GM12874 (cell line): ENCODE results near the gene PPM1F.

Source experiments
- CTCF ChIP-seq: IDR thresholded peaks from 2 replicates; pipeline ENCODE4 v1.5.1; 2011; ENCODE audit warnings: low read depth, mild to moderate bottlenecking, control low read depth, low read length, moderate library complexity; ENCODE audit not compliant: insufficient read depth

PPM1F gene

DNA sequence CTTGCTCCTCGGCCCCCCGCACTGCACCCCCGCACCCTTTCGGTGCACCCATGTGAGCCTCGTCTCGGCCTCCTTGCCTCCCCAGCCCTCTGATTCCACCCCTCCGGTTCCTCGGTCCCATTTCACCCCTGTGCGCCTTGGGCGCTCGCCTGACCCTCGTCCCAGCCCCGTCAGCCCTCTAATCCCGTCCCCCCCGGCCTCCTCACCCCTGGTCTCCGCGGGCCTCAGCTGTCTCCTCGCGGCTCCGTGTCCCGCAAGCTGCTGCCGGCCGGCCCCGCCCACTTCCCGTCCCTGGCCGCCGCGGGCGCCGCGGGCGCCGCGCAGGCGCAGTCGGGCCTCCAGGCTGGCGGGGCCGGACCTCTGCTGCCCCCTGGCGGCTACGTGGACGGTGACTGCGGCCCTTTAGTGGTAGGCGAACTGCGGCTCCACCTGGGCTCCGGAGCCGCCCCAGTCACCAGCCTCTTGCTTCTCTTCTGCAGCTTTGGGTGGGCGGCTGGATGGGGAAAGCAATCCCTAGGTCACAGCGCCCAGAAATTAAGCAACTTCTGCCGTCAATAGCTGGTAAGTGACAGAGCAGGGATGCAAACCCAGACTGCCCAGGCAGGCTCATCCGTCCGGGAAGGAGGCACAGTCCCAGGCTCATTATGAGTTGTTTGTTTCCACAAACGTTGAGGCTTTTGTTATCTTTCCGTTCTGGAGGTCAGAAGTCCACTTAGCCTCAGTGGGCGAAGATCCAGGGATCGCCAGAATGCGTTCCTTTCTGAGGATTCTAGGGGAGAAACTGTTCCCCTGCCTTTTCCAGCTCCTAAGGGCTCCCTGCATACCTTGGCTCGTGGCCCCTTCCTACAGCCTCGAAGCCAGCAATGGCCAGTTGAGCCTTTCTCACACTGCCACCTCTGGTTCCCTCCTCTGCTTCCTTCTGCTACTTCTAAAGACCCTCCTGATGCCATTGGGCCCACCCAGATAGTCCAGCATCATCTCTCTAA lies at the start of gene PPM1F:
Gene PPM1F, minus strand, starts transcription at position 263 of the 986 bp plus-strand sequence. CDS start 6,800 bp downstream, outside the sequence.
- peak; percentile 94 for TF ChIP-seq CTCF

DNA sequence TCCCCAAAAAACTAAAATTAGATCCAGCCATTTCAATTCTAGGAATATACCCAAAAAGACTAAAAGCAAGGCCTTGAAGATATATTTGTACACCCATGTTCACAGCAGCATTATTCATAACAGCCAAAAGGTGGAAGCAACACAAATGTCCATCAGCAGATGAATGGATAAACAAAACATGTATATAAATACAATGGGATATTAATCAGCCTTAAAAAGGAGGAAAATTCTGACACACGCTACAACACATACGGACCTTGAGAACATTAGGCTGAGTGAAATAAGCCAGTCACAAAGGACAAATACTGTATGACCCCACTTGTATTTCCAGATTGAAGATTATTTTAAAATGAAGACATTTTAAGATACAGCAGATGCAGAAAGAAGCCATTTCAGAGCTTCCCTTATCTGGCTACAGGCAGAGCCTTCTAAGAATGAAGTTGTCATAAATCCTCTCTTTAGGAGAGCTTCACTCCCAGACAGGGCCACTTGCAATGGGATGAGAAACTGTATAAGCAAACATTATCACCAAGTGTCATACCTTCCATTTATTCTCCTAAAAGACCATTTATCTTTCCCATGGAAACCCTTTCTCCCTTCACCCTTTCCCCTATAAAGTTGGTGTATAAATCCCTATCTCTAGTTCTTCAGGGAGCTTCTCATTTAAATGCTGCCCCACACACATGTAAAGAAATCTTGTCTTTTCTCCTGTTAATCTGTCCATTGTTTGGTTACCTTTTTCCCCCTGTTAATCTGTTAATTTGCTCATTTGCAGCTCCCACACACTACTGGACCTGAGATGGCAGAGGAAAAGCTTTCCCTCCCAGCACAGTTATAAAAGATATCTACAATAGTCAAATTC lies 49.2 kb upstream of the PPM1F start:
- TF ChIP-seq CTCF = no peak

DNA sequence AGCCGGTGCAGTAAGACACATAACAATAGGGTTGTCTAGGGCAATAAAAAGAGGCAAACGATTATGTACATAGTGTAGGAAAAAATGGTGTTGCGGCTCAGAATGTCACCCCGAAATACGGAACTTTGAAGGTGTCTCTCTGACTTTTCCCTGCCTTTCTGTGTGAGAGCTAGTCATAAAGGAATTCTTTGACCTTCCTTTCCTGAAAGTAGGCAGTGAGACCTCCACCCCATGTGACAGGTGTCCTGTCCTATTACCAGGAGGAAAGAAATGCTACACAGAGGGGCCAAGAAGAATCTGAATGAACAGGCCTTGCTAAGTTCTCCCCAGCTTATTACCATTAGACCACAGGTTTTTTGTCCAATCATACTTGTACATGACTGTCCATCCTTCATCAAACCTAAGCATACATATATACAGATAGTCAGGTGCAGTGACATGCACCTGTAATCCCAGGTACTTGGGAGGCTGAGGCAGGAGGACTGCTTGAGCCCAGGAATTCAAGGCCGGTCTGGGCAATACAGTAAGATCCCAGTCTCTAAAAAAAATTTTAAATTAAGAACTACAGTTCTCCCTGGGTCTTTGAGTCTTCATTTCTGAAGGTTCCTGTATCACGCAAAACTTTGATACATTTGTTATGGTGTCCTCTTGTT lies 46.1 kb upstream of the PPM1F start:
- TF ChIP-seq CTCF = no peak

- TF ChIP-seq CTCF = no peak
These were observed 43.6 kb upstream of the PPM1F start for GRCh38 chr22:21996175-21996720.

DNA sequence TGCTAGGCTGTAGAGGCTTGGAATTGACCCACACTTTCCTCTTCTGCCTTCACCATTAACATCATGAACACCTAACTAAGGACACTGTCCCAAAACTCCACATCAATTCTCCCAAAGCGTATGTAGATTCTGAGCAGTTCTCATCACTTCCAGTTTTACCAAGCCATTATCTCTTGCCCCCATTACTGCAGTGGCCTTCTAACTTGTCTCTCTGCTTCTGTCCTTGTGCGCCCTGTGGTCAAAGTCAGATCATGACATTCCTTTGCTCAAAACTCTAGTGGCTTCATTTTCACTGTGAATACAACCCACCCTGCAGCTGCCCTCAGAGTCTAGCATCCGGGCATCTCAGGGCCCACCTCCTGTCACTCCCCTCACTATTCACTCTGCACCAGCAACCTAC lies 43.0 kb upstream of the PPM1F start:
- TF ChIP-seq CTCF = no peak

DNA sequence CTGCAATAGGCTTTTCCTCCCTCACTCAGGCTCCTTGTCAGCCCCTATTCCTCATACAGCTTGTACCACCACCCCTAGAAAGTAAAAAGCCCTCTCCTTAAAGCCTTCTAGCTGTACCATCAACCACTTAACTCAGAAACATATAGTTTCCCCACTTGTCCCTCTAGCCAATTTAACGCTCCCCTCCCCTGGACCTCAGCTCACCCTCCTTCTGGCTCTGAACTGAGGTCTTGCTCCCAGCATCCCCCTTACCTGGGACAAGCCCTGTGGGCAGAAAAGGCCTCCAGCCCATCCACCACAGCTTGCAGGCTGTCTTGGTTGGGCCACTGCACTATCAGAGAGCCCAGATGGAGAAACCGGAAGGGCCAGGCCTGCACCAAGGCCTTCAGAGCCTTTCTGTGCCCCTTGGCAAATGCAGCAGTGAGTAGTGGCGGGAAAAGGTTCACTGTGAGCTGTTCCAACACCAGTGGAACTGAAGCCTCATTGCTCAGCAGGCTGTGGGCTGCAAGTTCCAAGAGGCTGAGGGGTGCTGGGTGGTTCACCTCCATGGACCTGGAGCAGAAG lies 42.3 kb upstream of the PPM1F start:
- TF ChIP-seq CTCF = no peak
